Activated CD8-positive, alpha-beta memory T cell treated with anti-CD3 and anti-CD28 coated beads, Interleukin-2, amount 10 ng/mL, durations not matched to agents 7 days and 5 days (primary cell): ENCODE measurements around the gene TXLNA. TPM values are rescaled to one million over a fixed set of nuclear protein-coding genes. Genes with fewer than 3 reads are reported as not detected.
"Not testable (repeated sequence)": the region's sequence is repeated elsewhere in the genome, so short reads cannot be mapped to it uniquely, and the experiment has no call there.

Experiments
- ATAC-seq: fragments of 150-1000 bp; cut with Tn5 transposase; one replicate; pipeline ENCODE4 v1.10.0; 2021; ENCODE audit warnings: moderate library complexity
- CTCF ChIA-PET: fragments of 350-600 bp; sonication (Branson Sonifier 250); formaldehyde crosslinking; loops from one replicate; lab custom pipeline; 2021; ENCODE audit warnings: antibody characterized with exemption; lab: Charles Lee
- DNase-seq: peaks from one replicate; pipeline ENCODE4 v3.0.0-alpha.2; 2020
- H3K27ac Mint-ChIP-seq: one replicate; pipeline ENCODE4 v1.8.0; 2021; ENCODE audit warnings: mild to moderate bottlenecking, mixed read lengths
- H3K27me3 Mint-ChIP-seq: one replicate; pipeline ENCODE4 v1.8.0; 2021; ENCODE audit warnings: mixed read lengths
- H3K36me3 Mint-ChIP-seq: one replicate; pipeline ENCODE4 v1.8.0; 2021; ENCODE audit warnings: mild to moderate bottlenecking, mixed read lengths
- H3K4me1 Mint-ChIP-seq: one replicate; pipeline ENCODE4 v1.8.0; 2021; ENCODE audit warnings: mixed read lengths
- H3K4me3 Mint-ChIP-seq: one replicate; pipeline ENCODE4 v1.8.0; 2021; ENCODE audit warnings: mild to moderate bottlenecking, moderate library complexity, mixed read lengths
- H3K9me3 Mint-ChIP-seq: one replicate; pipeline ENCODE4 v1.8.0; 2022; ENCODE audit warnings: low read depth, mixed read lengths
- total RNA-seq, 2 experiments: library from RNA; stranded (reverse); gene quantifications; one replicate each; pipeline ENCODE4 v1.2.3, GENCODE V29; 2021

The TXLNA gene
- total RNA-seq = 100 to 1,000 TPM in 1 of 2 experiments, 10 to 100 TPM in 1; 85.8 to 104 TPM

DNA sequence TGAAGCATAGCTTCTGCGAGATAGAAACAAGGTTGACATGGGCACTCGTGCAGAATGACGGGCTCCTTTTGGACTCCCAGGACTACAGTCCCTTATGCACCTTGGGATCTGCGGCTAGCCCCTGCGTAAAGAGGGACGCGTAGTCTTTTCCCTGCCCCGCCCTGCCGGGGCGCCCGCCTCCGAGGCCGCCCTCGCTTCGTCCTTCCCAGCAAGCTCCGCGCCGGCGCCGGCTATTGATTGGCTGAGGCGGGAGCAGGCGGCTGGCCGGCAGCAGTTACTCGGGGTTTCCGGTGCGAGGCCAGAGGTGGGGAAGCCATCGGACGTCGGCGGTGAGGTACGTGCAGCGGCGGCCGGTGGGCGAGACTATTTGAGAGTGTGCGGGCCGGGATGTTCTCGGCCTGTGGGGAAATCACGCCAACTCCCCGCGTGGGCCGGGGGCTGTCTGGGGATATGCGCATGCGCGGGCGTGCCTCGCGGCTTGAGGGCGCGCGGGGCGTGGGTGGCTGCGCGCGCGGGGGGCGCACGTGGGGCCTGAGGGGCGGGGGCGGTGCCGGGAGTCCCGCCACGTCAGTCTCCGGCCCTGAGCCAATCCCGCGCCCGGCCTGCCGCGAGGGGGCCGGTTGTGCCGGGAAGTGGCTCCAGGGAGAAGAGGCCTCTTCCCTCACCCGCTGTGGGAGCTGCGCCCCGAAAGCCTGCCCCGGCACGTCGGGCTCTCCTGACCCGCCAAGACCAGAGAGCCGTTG lies at the start of gene TXLNA:
TSS of gene TXLNA (plus strand) at position 233 of the 743 bp plus-strand sequence. CDS start 671 bp downstream, outside the sequence.
- DNase-seq (peak; percentile 95), ATAC-seq (peak; percentile 91)
- CTCF ChIA-PET = interaction anchor here (0.7 to 3.5 kb wide), 9 partner anchors 15 to 288 kb away, joined by 3 to 18 read pairs (median 8); partner anchors contain the start of genes CCDC28B, HDAC1, KPNA6 and LCK
- Mint-ChIP-seq H3K4me3 (peak within 1 kb of the TSS; percentile 81), H3K27me3 (no peaks in the 10 kb centered on the region), H3K27ac (peak within 1 kb of the TSS; percentile 98), H3K4me1 (peaks cover 41% of the 10 kb centered on the region), H3K36me3 (peaks cover 40% of the 10 kb centered on the region), H3K9me3 (no peaks in the 10 kb centered on the region)

GRCh38 chr1:32133950-32134280 lies 45.6 kb upstream of the TXLNA start:
- H3K4me3 Mint-ChIP-seq, CTCF ChIA-PET: not testable (repeated sequence)
- peaks cover 15% of the 10 kb centered on the region for H3K4me1 Mint-ChIP-seq

GRCh38 chr1:32137111-32137510 lies 42.4 kb upstream of the TXLNA start:
- no peak overlapping the region for H3K4me3 Mint-ChIP-seq
- ATAC-seq = no peak
- CTCF ChIA-PET = interaction anchor here (1.5 to 1.9 kb wide), 2 partner anchors 9 to 13 kb away, joined by 4 read pairs; no protein-coding TSS in a partner anchor
- no peak overlapping the region for H3K27ac Mint-ChIP-seq
- H3K9me3 Mint-ChIP-seq = no peaks in the 10 kb centered on the region
- H3K36me3 Mint-ChIP-seq = peaks cover 21% of the 10 kb centered on the region
- no peaks in the 10 kb centered on the region for H3K27me3 Mint-ChIP-seq
- H3K4me1 Mint-ChIP-seq = peaks cover 33% of the 10 kb centered on the region
- DNase-seq = no peak

More at GRCh38 chr1:32133950-32134280, 45.6 kb upstream of the TXLNA start:
- not testable (repeated sequence) for ATAC-seq, DNase-seq, H3K9me3 Mint-ChIP-seq, H3K27me3 Mint-ChIP-seq, H3K27ac Mint-ChIP-seq
- H3K36me3 Mint-ChIP-seq = peaks cover 20% of the 10 kb centered on the region

- Mint-ChIP-seq H3K36me3 (peaks cover 24% of the 10 kb centered on the region), H3K27ac (no peak overlapping the region), H3K4me3 (no peak overlapping the region), H3K27me3 (no peaks in the 10 kb centered on the region), H3K4me1 (peaks cover 45% of the 10 kb centered on the region), H3K9me3 (no peaks in the 10 kb centered on the region)
- no peak for ATAC-seq
- CTCF ChIA-PET = interaction anchor here (0.8 kb wide), 1 partner anchor 573 kb away, joined by 3 read pairs; no protein-coding TSS in a partner anchor
- DNase-seq = no peak
Measured at GRCh38 chr1:32138965-32139364, 40.5 kb upstream of the TXLNA start.

- Mint-ChIP-seq H3K36me3 (peaks cover 32% of the 10 kb centered on the region), H3K9me3 (no peaks in the 10 kb centered on the region), H3K27ac (no peak overlapping the region), H3K4me1 (peaks cover 58% of the 10 kb centered on the region), H3K27me3 (no peaks in the 10 kb centered on the region), H3K4me3 (no peak overlapping the region)
- CTCF ChIA-PET = interaction anchor here (0.8 to 1.0 kb wide), 2 partner anchors 24 to 34 kb away, joined by 3 read pairs; partner anchors contain the start of gene KPNA6
- DNase-seq (no peak), ATAC-seq (no peak)
Measured at GRCh38 chr1:32142446-32143301, 36.8 kb upstream of the TXLNA start.

- ATAC-seq, H3K9me3 Mint-ChIP-seq, H3K27me3 Mint-ChIP-seq, DNase-seq, H3K27ac Mint-ChIP-seq, CTCF ChIA-PET, H3K4me3 Mint-ChIP-seq: not testable (repeated sequence)
- Mint-ChIP-seq H3K4me1 (peaks cover 55% of the 10 kb centered on the region), H3K36me3 (peaks cover 38% of the 10 kb centered on the region)
Measured at GRCh38 chr1:32143302-32143695, 36.2 kb upstream of the TXLNA start.

DNA sequence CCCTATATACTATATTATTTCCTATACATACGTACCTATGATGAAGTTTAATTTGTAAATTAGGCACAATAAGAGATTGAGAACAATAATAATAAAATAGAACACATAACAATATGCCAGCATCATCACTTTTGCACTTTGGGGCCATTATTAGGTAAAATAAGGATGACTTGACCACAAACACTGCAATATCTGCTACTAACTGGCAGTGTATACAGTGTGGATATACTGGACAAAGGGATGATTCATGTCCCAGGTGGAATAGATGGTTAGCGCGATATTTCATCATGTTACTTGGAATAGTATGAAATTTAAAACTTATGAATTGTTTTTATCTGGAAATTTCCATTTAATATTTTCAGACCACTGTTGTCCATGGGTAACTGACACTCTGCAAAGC lies 35.4 kb upstream of the TXLNA start:
- Mint-ChIP-seq H3K4me1 (peaks cover 48% of the 10 kb centered on the region), H3K4me3 (no peak overlapping the region), H3K27ac (no peak overlapping the region), H3K36me3 (peaks cover 40% of the 10 kb centered on the region), H3K27me3 (no peaks in the 10 kb centered on the region), H3K9me3 (peaks cover 3% of the 10 kb centered on the region)
- CTCF ChIA-PET = interaction anchor here (1.3 kb wide), 1 partner anchor 35 kb away, joined by 4 read pairs; no protein-coding TSS in a partner anchor
- ATAC-seq (no peak), DNase-seq (no peak)

DNA sequence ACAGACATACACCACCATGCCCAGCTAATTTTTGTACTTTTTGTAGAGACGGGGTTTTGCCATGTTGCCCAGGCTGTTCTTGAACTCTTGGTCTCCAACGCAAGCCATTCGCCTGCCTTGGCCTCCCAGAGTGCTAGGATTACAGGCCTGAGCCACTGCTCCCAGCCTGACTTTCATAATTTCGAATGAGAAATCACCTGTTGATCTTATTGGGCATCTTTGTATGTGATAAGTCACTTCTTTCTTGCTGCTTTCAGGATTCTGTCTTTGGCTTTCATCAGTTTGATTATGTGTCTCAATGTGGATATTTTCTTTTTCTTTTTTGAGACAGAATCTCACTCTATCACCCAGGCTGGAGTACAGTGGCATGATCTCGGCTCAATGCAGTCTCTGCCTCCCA lies 31.7 kb upstream of the TXLNA start:
- H3K4me3 Mint-ChIP-seq, CTCF ChIA-PET, H3K27me3 Mint-ChIP-seq, H3K9me3 Mint-ChIP-seq, H3K27ac Mint-ChIP-seq, ATAC-seq, DNase-seq: not testable (repeated sequence)
- Mint-ChIP-seq H3K36me3 (peaks cover 37% of the 10 kb centered on the region), H3K4me1 (peaks cover 30% of the 10 kb centered on the region)

- peaks cover 8% of the 10 kb centered on the region for H3K4me1 Mint-ChIP-seq
- no peak for DNase-seq
- H3K27ac Mint-ChIP-seq = no peak overlapping the region
- no peaks in the 10 kb centered on the region for H3K27me3 Mint-ChIP-seq
- H3K4me3 Mint-ChIP-seq = no peak overlapping the region
- peaks cover 5% of the 10 kb centered on the region for H3K9me3 Mint-ChIP-seq
- H3K36me3 Mint-ChIP-seq = peaks cover 32% of the 10 kb centered on the region
- CTCF ChIA-PET = interaction anchor here (0.7 kb wide), 1 partner anchor 82 kb away, joined by 3 read pairs; no protein-coding TSS in a partner anchor
- ATAC-seq = no peak
Measured at GRCh38 chr1:32150847-32151246, 28.6 kb upstream of the TXLNA start.

DNA sequence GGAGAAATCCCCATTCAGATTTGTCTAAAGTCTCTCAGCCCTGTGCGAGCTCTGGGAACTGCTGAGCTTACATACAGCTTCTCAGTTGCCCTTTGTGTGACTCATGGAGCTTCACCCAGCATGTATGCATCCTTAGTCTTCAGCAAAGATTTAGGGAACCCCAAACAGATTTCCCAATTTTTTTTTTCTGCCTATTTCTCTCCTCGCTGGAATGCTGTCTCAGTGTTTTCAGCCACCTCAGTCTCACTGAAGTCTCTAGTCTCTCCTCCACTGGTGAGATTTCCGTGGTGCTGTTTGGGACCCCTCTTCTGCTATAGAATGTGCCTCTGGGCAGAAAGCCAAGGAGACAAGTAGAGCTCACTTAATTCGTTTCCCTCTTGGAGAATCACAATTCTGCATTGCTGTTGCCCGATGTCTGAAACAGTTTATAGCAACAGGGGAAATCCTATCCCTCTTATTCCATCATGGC lies 28.1 kb upstream of the TXLNA start:
- H3K27me3 Mint-ChIP-seq = no peaks in the 10 kb centered on the region
- CTCF ChIA-PET = interaction anchor here (0.7 kb wide), 1 partner anchor 83 kb away, joined by 3 read pairs; no protein-coding TSS in a partner anchor
- no peak for ATAC-seq
- no peak for DNase-seq
- H3K4me1 Mint-ChIP-seq = peaks cover 6% of the 10 kb centered on the region
- H3K27ac Mint-ChIP-seq = no peak overlapping the region
- H3K9me3 Mint-ChIP-seq = peaks cover 5% of the 10 kb centered on the region
- H3K36me3 Mint-ChIP-seq = peaks cover 34% of the 10 kb centered on the region
- H3K4me3 Mint-ChIP-seq = no peak overlapping the region

- H3K27ac Mint-ChIP-seq = peak overlapping the region; percentile 60
- CTCF ChIA-PET = interaction anchor here (0.6 to 1.1 kb wide), 2 partner anchors 9 to 51 kb away, joined by 3 read pairs; no protein-coding TSS in a partner anchor
- no peaks in the 10 kb centered on the region for H3K9me3 Mint-ChIP-seq
- ATAC-seq (no peak), DNase-seq (no peak)
- peaks cover 7% of the 10 kb centered on the region for H3K4me1 Mint-ChIP-seq
- H3K4me3 Mint-ChIP-seq = no peak overlapping the region
- H3K36me3 Mint-ChIP-seq = peaks cover 54% of the 10 kb centered on the region
- no peaks in the 10 kb centered on the region for H3K27me3 Mint-ChIP-seq
Measured at GRCh38 chr1:32159189-32159588, 20.3 kb upstream of the TXLNA start.

GRCh38 chr1:32163405-32163804 lies 16.1 kb upstream of the TXLNA start:
- peaks cover 39% of the 10 kb centered on the region for H3K36me3 Mint-ChIP-seq
- H3K27me3 Mint-ChIP-seq = no peaks in the 10 kb centered on the region
- DNase-seq (no peak), ATAC-seq (no peak)
- CTCF ChIA-PET = no interaction called here
- H3K4me1 Mint-ChIP-seq = peaks cover 7% of the 10 kb centered on the region
- H3K4me3 Mint-ChIP-seq = no peak overlapping the region
- H3K9me3 Mint-ChIP-seq = no peaks in the 10 kb centered on the region
- H3K27ac Mint-ChIP-seq = no peak overlapping the region

GRCh38 chr1:32165633-32166032 lies 13.8 kb upstream of the TXLNA start:
- not testable (repeated sequence) for H3K27me3 Mint-ChIP-seq, DNase-seq, ATAC-seq, H3K4me3 Mint-ChIP-seq, H3K4me1 Mint-ChIP-seq, H3K9me3 Mint-ChIP-seq, H3K27ac Mint-ChIP-seq
- H3K36me3 Mint-ChIP-seq = peaks cover 39% of the 10 kb centered on the region
- CTCF ChIA-PET = interaction anchor here (0.7 kb wide), 1 partner anchor 12 kb away, joined by 3 read pairs; no protein-coding TSS in a partner anchor
